ENCODE data around the gene RBMX.

The RBMX gene

GRCh38 chrX:136835761-136836160 is 44.8 kb downstream of the RBMX start:
- no peak for DNase-seq (ENCODE audit: low read depth)

- no peak for DNase-seq (ENCODE audit: low read depth)
These were observed 51.1 kb downstream of the RBMX start for GRCh38 chrX:136829413-136829812.

GRCh38 chrX:136828830-136829229 is 51.7 kb downstream of the RBMX start:
- no peak for DNase-seq (ENCODE audit: low read depth)

GRCh38 chrX:136827026-136827425 is 53.5 kb downstream of the RBMX start:
- DNase-seq (ENCODE audit: low read depth), result no peak

GRCh38 chrX:136825771-136826170 is 54.8 kb downstream of the RBMX start:
- DNase-seq (ENCODE audit: low read depth), result no peak
